GM12873 (cell line): ENCODE results near the gene RAB24.

Experiments used
- CTCF ChIP-seq: IDR thresholded peaks from 2 replicates; pipeline ENCODE4 v1.5.1; 2012; ENCODE audit warnings: low read depth, mild to moderate bottlenecking, moderate library complexity, low read length, control low read depth; ENCODE audit not compliant: insufficient read depth; ENCODE audit errors: missing control alignments

Gene RAB24

GRCh38 chr5:177294632-177295031 lies 8.9 kb downstream of the RAB24 start:
- TF ChIP-seq CTCF: no peak

DNA sequence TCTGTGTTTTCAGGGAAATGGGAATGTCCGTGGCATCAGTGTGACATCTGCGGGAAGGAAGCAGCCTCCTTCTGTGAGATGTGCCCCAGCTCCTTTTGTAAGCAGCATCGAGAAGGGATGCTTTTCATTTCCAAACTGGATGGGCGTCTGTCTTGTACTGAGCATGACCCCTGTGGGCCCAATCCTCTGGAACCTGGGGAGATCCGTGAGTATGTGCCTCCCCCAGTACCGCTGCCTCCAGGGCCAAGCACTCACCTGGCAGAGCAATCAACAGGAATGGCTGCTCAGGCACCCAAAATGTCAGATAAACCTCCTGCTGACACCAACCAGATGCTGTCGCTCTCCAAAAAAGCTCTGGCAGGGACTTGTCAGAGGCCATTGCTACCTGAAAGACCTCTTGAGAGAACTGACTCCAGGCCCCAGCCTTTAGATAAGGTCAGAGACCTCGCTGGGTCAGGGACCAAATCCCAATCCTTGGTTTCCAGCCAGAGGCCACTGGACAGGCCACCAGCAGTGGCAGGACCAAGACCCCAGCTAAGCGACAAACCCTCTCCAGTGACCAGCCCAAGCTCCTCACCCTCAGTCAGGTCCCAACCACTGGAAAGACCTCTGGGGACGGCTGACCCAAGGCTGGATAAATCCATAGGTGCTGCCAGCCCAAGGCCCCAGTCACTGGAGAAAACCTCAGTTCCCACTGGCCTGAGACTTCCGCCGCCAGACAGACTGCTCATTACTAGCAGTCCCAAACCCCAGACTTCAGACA lies 9.5 kb downstream of the RAB24 start:
- TF ChIP-seq CTCF: no peak

- TF ChIP-seq CTCF: no peak
Measured at GRCh38 chr5:177291735-177292134, 11.8 kb downstream of the RAB24 start.

DNA sequence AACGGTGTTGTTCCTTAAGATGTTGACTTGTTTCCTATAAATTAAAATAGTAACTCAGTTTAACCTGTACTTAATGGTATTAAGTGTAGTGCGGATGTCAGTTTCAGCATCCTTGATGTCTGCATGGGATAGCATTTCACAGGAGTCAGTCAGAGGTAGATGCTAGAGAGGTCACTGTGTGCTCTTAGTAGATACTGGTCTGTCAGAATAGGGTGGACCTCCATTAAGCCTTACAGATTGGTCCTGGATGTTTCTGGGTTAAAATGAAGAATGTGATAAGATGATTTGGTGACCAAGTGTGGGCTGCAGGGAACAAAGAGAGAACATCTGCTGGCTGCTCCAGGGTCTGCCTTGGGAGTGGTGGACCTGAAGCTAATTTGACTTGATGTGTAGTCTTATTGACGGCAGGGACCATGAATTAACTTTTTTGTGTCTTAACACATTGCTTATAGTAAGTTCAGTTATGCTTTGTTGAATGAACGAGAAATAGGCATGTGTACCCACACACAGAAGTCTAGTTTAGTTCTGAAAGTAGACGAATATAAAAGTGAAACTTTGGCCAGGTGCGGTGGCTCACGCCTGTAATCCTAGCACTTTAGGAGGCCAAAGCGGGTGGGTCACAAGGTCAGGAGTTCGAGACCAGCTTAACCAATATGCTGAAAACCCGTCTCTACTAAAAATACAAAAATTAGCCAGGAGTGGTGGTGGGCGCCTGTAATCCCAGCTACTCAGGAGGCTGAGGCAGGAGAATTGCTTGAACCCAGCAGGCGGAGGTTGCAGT lies 12.5 kb downstream of the RAB24 start:
- no peak for TF ChIP-seq CTCF

DNA sequence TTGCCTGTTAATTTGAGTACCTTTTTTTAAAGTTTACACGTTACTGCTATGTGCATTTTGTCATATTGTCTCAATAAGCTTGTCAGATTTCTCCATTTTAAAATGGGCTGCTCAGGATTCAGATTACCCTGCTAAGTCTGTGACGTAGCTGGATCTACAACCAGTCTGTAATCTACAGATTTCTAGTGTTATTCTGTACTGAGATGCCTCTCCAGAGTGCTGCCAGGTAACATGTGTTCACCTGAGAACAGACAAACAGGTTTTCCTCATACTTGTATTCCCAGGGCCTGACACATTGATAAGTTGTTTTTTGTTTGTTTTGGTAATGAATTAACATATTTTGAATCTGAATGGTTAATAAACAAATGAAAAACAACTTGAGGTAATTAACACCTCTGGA lies 15.3 kb downstream of the RAB24 start:
- TF ChIP-seq CTCF: no peak

GRCh38 chr5:177276886-177277285 lies 26.6 kb downstream of the RAB24 start:
- no peak for TF ChIP-seq CTCF

- no peak for TF ChIP-seq CTCF
Measured at GRCh38 chr5:177275883-177276282, 27.6 kb downstream of the RAB24 start.
